T-cell (primary cell): Measurements from ENCODE around the gene INPP5A. TPM values are rescaled to one million over a fixed set of nuclear protein-coding genes. Genes with fewer than 3 reads are reported as not detected.

ENCODE experiments used
- ATAC-seq, 4 experiments: fragments of 200-7000 bp in 3 of 4; fragments of 150-1000 bp in 1 of 4; cut with Tn5 transposase; replicated peaks in 1 of 4; 1 replicate in 3 of 4; 2 replicates in 1 of 4; pipeline ENCODE4 v1.10.0; 2021; ENCODE audit warnings: moderate library complexity in 3 of 4, mild to moderate bottlenecking in 2 of 4, moderate number of reproducible peaks in 1 of 4
- CTCF ChIA-PET, 2 donors: fragments of 300-600 bp; sonication (Branson Sonifier 250); formaldehyde crosslinking; loops; one replicate each; lab custom pipeline; 2022; ENCODE audit warnings: antibody characterized with exemption in 2 of 2; lab: Charles Lee
- POLR2A ChIA-PET, 2 donors: fragments of 300-600 bp; sonication (Branson Sonifier 250); formaldehyde crosslinking; loops; one replicate each; lab custom pipeline; 2022; ENCODE audit warnings: antibody characterized with exemption in 2 of 2; lab: Charles Lee
- DNase-seq, 35 experiments: peaks; one replicate each; pipeline versions ENCODE4 v3.0.0 to v3.0.0-alpha.2; 2013 to 2023
- H3K27ac ChIP-seq: one replicate; pipeline ENCODE4 v1.5.1; 2013; ENCODE audit warnings: low read length
- H3K27me3 ChIP-seq, 2 experiments: replicated peaks in 1 of 2; 1 replicate in 1 of 2; 2 replicates in 1 of 2; pipeline versions ENCODE4 v1.6.1 to v1.7.0; 2013; ENCODE audit warnings: low read length in 1 of 2, mixed read lengths in 1 of 2; ENCODE audit not compliant: control insufficient read depth in 2 of 2, insufficient read depth in 2 of 2; ENCODE audit errors: extremely low read depth in 1 of 2
- H3K36me3 ChIP-seq, 2 donors: 1 replicate in 1 of 2; 2 replicates in 1 of 2; pipeline versions ENCODE4 v1.6.1 to v1.7.0; 2013; ENCODE audit warnings: low read length in 1 of 2; ENCODE audit not compliant: control insufficient read depth in 2 of 2, insufficient read depth in 1 of 2; ENCODE audit errors: extremely low read depth in 1 of 2
- H3K4me1 ChIP-seq, 2 experiments: 1 replicate in 1 of 2; 2 replicates in 1 of 2; pipeline versions ENCODE4 v1.6.1 to v1.7.0; 2013; ENCODE audit warnings: low read length in 2 of 2, mixed read lengths in 1 of 2; ENCODE audit not compliant: insufficient read depth in 2 of 2, control insufficient read depth in 1 of 2; ENCODE audit errors: extremely low read depth in 1 of 2
- H3K4me3 ChIP-seq, 2 donors: 1 replicate in 1 of 2; 2 replicates in 1 of 2; pipeline versions ENCODE4 v1.5.1 to v1.7.0; 2013; ENCODE audit warnings: mild to moderate bottlenecking in 2 of 2, low read length in 1 of 2, moderate library complexity in 1 of 2; ENCODE audit not compliant: control insufficient read depth in 1 of 2; ENCODE audit errors: extremely low read depth in 1 of 2
- H3K9me3 ChIP-seq: 2 replicates; pipeline ENCODE4 v1.7.0; 2013
- H3K27ac Mint-ChIP-seq, 2 donors: one replicate each; pipeline ENCODE4 v1.8.0; 2020 to 2021; ENCODE audit warnings: mild to moderate bottlenecking in 2 of 2, mixed read lengths in 2 of 2
- H3K27me3 Mint-ChIP-seq, 2 donors: one replicate each; pipeline ENCODE4 v1.8.0; 2021 to 2022; ENCODE audit warnings: mixed read lengths in 2 of 2
- H3K36me3 Mint-ChIP-seq: one replicate; pipeline ENCODE4 v1.8.0; 2021; ENCODE audit warnings: mixed read lengths
- H3K4me1 Mint-ChIP-seq, 3 donors: one replicate each; pipeline ENCODE4 v1.8.0; 2020 to 2022; ENCODE audit warnings: mixed read lengths in 3 of 3, mild to moderate bottlenecking in 1 of 3
- H3K4me3 Mint-ChIP-seq, 3 donors: one replicate each; pipeline ENCODE4 v1.8.0; 2020 to 2022; ENCODE audit warnings: mild to moderate bottlenecking in 3 of 3, mixed read lengths in 3 of 3, moderate library complexity in 3 of 3
- H3K9me3 Mint-ChIP-seq, 3 donors: one replicate each; pipeline ENCODE4 v1.8.0; 2020 to 2022; ENCODE audit warnings: mixed read lengths in 3 of 3
- WGBS: methylation state at CpG from one replicate; pipeline ENCODE4 v1.1.5; 2013; ENCODE audit warnings: missing lambda C conversion rate; ENCODE audit not compliant: insufficient coverage; 5-methylcytosine and 5-hydroxymethylcytosine counted together
- total RNA-seq, 35 experiments: library from RNA in 6 of 35; stranded (reverse) in 6 of 35; fragments of 120-200 nt in 1 of 35; gene quantifications; one replicate each; pipeline versions ENCODE4 v1.2.1 to v1.2.4 and lab custom pipeline; 2013 to 2026

The INPP5A gene
- total RNA-seq, 5 donors from 2014 or later (not counting 1 experiment from before 2014, with no cell fraction given), result 20.9 to 23.1 (median 22.9) TPM

GRCh38 chr10:132564690-132565089 is 27.1 kb downstream of the INPP5A start:
- H3K36me3 ChIP-seq, result no peaks in the 10 kb centered on the region
- DNase-seq (no peak), ATAC-seq (no peak)
- H3K27me3 ChIP-seq, result no peaks in the 10 kb centered on the region
- Mint-ChIP-seq H3K4me3 (no peak overlapping the region), H3K27me3 (no peaks in the 10 kb centered on the region), H3K27ac (no peak overlapping the region), H3K36me3 (no peaks in the 10 kb centered on the region), H3K4me1 (peaks cover 30 to 42% (median 38%) of the 10 kb centered on the region in 3 donors), H3K9me3 (no peaks in the 10 kb centered on the region)
- H3K9me3 ChIP-seq, result no peaks in the 10 kb centered on the region
- ChIA-PET CTCF (no interaction called here), POLR2A (no interaction called here)
- no peak overlapping the region for H3K4me3 ChIP-seq
- WGBS, result 83% methylated on average over 6 of the region's 11 CpGs
- no peak overlapping the region for H3K27ac ChIP-seq
- peaks cover 0 to 20% of the 10 kb centered on the region in 2 experiments for H3K4me1 ChIP-seq

- POLR2A ChIA-PET, result no interaction called here
- 92% methylated on average over 11 of the region's 12 CpGs for WGBS
These were observed 28.1 kb downstream of the INPP5A start for GRCh38 chr10:132565516-132566209.

GRCh38 chr10:132566892-132567291 is 29.3 kb downstream of the INPP5A start:
- no peak for ATAC-seq
- ChIA-PET POLR2A (no interaction called here), CTCF (no interaction called here)
- Mint-ChIP-seq H3K27ac (no peak overlapping the region), H3K36me3 (no peaks in the 10 kb centered on the region), H3K4me1 (peaks cover 27 to 33% (median 28%) of the 10 kb centered on the region in 3 donors), H3K9me3 (no peaks in the 10 kb centered on the region), H3K27me3 (no peaks in the 10 kb centered on the region), H3K4me3 (no peak overlapping the region)
- no peak for DNase-seq
- Histone ChIP-seq H3K36me3 (no peaks in the 10 kb centered on the region), H3K4me3 (no peak overlapping the region), H3K27ac (no peak overlapping the region), H3K4me1 (peaks cover 2 to 36% of the 10 kb centered on the region in 2 experiments), H3K9me3 (no peaks in the 10 kb centered on the region), H3K27me3 (no peaks in the 10 kb centered on the region)
- WGBS, result 86% methylated on average over 2 of the region's 6 CpGs

More at GRCh38 chr10:132565516-132566209, 28.1 kb downstream of the INPP5A start:
- H3K4me1 ChIP-seq, result peaks cover 0 to 24% of the 10 kb centered on the region in 2 experiments
- Mint-ChIP-seq H3K9me3 (no peaks in the 10 kb centered on the region), H3K4me1 (peaks cover 27 to 39% (median 29%) of the 10 kb centered on the region in 3 donors), H3K27me3 (no peaks in the 10 kb centered on the region), H3K4me3 (no peak overlapping the region), H3K27ac (no peak overlapping the region), H3K36me3 (no peaks in the 10 kb centered on the region)
- H3K27ac ChIP-seq, result no peak overlapping the region
- no peaks in the 10 kb centered on the region for H3K27me3 ChIP-seq
- ATAC-seq (no peak), DNase-seq (no peak)
- no peaks in the 10 kb centered on the region for H3K36me3 ChIP-seq
- no peaks in the 10 kb centered on the region for H3K9me3 ChIP-seq
- CTCF ChIA-PET, result no interaction called here
- no peak overlapping the region for H3K4me3 ChIP-seq

- no peaks in the 10 kb centered on the region for H3K36me3 ChIP-seq
- no peaks in the 10 kb centered on the region for H3K27me3 ChIP-seq
- no peak overlapping the region for H3K27ac ChIP-seq
- H3K4me3 ChIP-seq, result no peak overlapping the region
- DNase-seq (no peak), ATAC-seq (no peak)
- H3K36me3 Mint-ChIP-seq, result no peaks in the 10 kb centered on the region
- peak overlapping the region in 1 of 3 donors; percentile 40 for H3K4me3 Mint-ChIP-seq
- CTCF ChIA-PET, result interaction anchor here in 1 of 2 donors (0.5 kb wide), 1 partner anchor 760 kb away, joined by 3 read pairs; no protein-coding TSS in a partner anchor
- no peak overlapping the region for H3K27ac Mint-ChIP-seq
- H3K9me3 ChIP-seq, result no peaks in the 10 kb centered on the region
- H3K4me1 ChIP-seq, result peaks cover 4 to 34% of the 10 kb centered on the region in 2 experiments
- no peaks in the 10 kb centered on the region for H3K9me3 Mint-ChIP-seq
- WGBS, result 94% methylated on average over 7 of the region's 10 CpGs
- no peaks in the 10 kb centered on the region for H3K27me3 Mint-ChIP-seq
- POLR2A ChIA-PET, result no interaction called here
- H3K4me1 Mint-ChIP-seq, result peaks cover 14 to 27% (median 16%) of the 10 kb centered on the region in 3 donors
These were observed 32.7 kb downstream of the INPP5A start for GRCh38 chr10:132570265-132570664.

- peak in 1 of 4 experiments; percentile 35 for ATAC-seq
- Histone ChIP-seq H3K27me3 (no peaks in the 10 kb centered on the region), H3K9me3 (no peaks in the 10 kb centered on the region), H3K4me3 (no peak overlapping the region), H3K4me1 (peaks cover 4 to 42% of the 10 kb centered on the region in 2 experiments), H3K27ac (no peak overlapping the region), H3K36me3 (no peaks in the 10 kb centered on the region)
- Mint-ChIP-seq H3K27ac (peak overlapping the region; percentile 49 to 66), H3K4me3 (peak overlapping the region in 2 of 3 donors; percentile 21 to 40), H3K9me3 (no peaks in the 10 kb centered on the region), H3K27me3 (no peaks in the 10 kb centered on the region), H3K36me3 (no peaks in the 10 kb centered on the region), H3K4me1 (peaks cover 8 to 26% (median 17%) of the 10 kb centered on the region in 3 donors)
- peak in 1 of 35 experiments; percentile 55 for DNase-seq
- WGBS, result 85% methylated on average over 5 of the region's 26 CpGs
- POLR2A ChIA-PET, result no interaction called here
- CTCF ChIA-PET, result no interaction called here
These were observed 33.4 kb downstream of the INPP5A start for GRCh38 chr10:132570771-132571649.
